CD14-positive monocyte (primary cell): ENCODE results near the gene CWC22. TPM values are rescaled to one million over a fixed set of nuclear protein-coding genes. Genes with fewer than 3 reads are reported as not detected.

Source experiments
- DNase-seq, 3 donors: peaks; one replicate each; pipeline ENCODE4 v3.0.0-alpha.2; 2011 to 2022
- H2AFZ ChIP-seq: 2 replicates; pipeline ENCODE4 v1.6.0; 2012; ENCODE audit warnings: mild to moderate bottlenecking, low read depth, low read length, inconsistent platforms; ENCODE audit not compliant: insufficient read depth, poor library complexity, severe bottlenecking
- H3K27ac ChIP-seq, 2 donors: 1 replicate in 1 of 2; 2 replicates in 1 of 2; pipeline ENCODE4 v1.5.1; 2012 to 2013; ENCODE audit warnings: low read length in 2 of 2, control low read depth in 1 of 2, inconsistent platforms in 1 of 2, low read depth in 1 of 2, mild to moderate bottlenecking in 1 of 2
- H3K27me3 ChIP-seq, 2 donors: one replicate each; pipeline versions ENCODE4 v1.6.0 to v1.6.1; 2011 to 2013; ENCODE audit warnings: low read length in 2 of 2; ENCODE audit not compliant: control insufficient read depth in 2 of 2, insufficient read depth in 2 of 2
- H3K36me3 ChIP-seq, 2 donors: replicated peaks in 1 of 2; 1 replicate in 1 of 2; 2 replicates in 1 of 2; pipeline versions ENCODE4 v1.5.1 to v1.6.1; 2012 to 2013; ENCODE audit warnings: low read length in 2 of 2, control low read depth in 1 of 2, inconsistent platforms in 1 of 2, mild to moderate bottlenecking in 1 of 2; ENCODE audit not compliant: insufficient read depth in 2 of 2, control insufficient read depth in 1 of 2
- H3K4me1 ChIP-seq, 2 donors: 1 replicate in 1 of 2; 2 replicates in 1 of 2; pipeline versions ENCODE4 v1.5.1 to v1.6.1; 2012 to 2013; ENCODE audit warnings: low read length in 2 of 2, control low read depth in 1 of 2, inconsistent platforms in 1 of 2, mild to moderate bottlenecking in 1 of 2, moderate library complexity in 1 of 2; ENCODE audit not compliant: insufficient read depth in 2 of 2, control insufficient read depth in 1 of 2
- H3K4me2 ChIP-seq: replicated peaks from 2 replicates; pipeline ENCODE3; 2012; ENCODE audit warnings: low read length, moderate library complexity, mild to moderate bottlenecking; ENCODE audit not compliant: poor library complexity, severe bottlenecking; ENCODE audit errors: extremely low read depth
- H3K4me3 ChIP-seq, 3 experiments: fragments of 200-600 bp in 1 of 3; sonication (generic) in 1 of 3; replicated peaks in 1 of 3; 1 replicate in 2 of 3; 2 replicates in 1 of 3; pipeline ENCODE4 v1.5.1; 2011 to 2013; ENCODE audit warnings: low read length in 3 of 3, mild to moderate bottlenecking in 3 of 3, control low read depth in 2 of 3, low read depth in 2 of 3, inconsistent platforms in 1 of 3, moderate library complexity in 1 of 3
- H3K79me2 ChIP-seq: 2 replicates; pipeline ENCODE4 v1.6.0; 2012; ENCODE audit warnings: mild to moderate bottlenecking, control low read depth, inconsistent platforms, low read length, moderate library complexity; ENCODE audit not compliant: insufficient read depth
- H3K9ac ChIP-seq: 2 replicates; pipeline ENCODE4 v1.6.0; 2017; ENCODE audit warnings: low read length, mild to moderate bottlenecking; ENCODE audit not compliant: insufficient read depth, poor library complexity, severe bottlenecking
- H3K9me3 ChIP-seq, 2 donors: replicated peaks in 1 of 2; 1 replicate in 1 of 2; 2 replicates in 1 of 2; pipeline versions ENCODE4 v1.5.1 to v1.6.1; 2012 to 2013; ENCODE audit warnings: low read length in 2 of 2, control low read depth in 1 of 2; ENCODE audit not compliant: control insufficient read depth in 1 of 2, insufficient read depth in 1 of 2
- H4K20me1 ChIP-seq: 2 replicates; pipeline ENCODE4 v1.6.0; 2012; ENCODE audit warnings: mild to moderate bottlenecking, low read length, control low read depth, moderate library complexity; ENCODE audit not compliant: insufficient read depth
- H3K27ac Mint-ChIP-seq, 7 donors: one replicate each; pipeline ENCODE4 v1.8.0; 2020; ENCODE audit warnings: mild to moderate bottlenecking in 7 of 7, mixed read lengths in 7 of 7, moderate library complexity in 6 of 7, inconsistent platforms in 2 of 7
- H3K27me3 Mint-ChIP-seq, 3 donors: one replicate each; pipeline ENCODE4 v1.8.0; 2021 to 2022; ENCODE audit warnings: low read depth in 3 of 3, mild to moderate bottlenecking in 3 of 3, mixed read lengths in 3 of 3, moderate library complexity in 3 of 3, inconsistent platforms in 1 of 3
- H3K36me3 Mint-ChIP-seq, 2 donors: one replicate each; pipeline ENCODE4 v1.8.0; 2020; ENCODE audit warnings: mixed read lengths in 2 of 2, inconsistent platforms in 1 of 2, mild to moderate bottlenecking in 1 of 2
- H3K4me1 Mint-ChIP-seq: one replicate; pipeline ENCODE4 v1.8.0; 2020; ENCODE audit warnings: mild to moderate bottlenecking, mixed read lengths
- H3K4me3 Mint-ChIP-seq, 2 donors: one replicate each; pipeline ENCODE4 v1.8.0; 2020; ENCODE audit warnings: mild to moderate bottlenecking in 2 of 2, mixed read lengths in 2 of 2, moderate library complexity in 1 of 2
- H3K9me3 Mint-ChIP-seq, 7 donors: one replicate each; pipeline ENCODE4 v1.8.0; 2020 to 2022; ENCODE audit warnings: mixed read lengths in 7 of 7, mild to moderate bottlenecking in 6 of 7, moderate library complexity in 6 of 7, inconsistent platforms in 2 of 7
- CTCF ChIP-seq: fragments of 200-600 bp; IDR thresholded peaks from one replicate; pipeline ENCODE4 v1.8.0; 2022; ENCODE audit warnings: antibody characterized with exemption, mild to moderate bottlenecking
- WGBS: methylation state at CpG from one replicate; pipeline ENCODE4 v1.1.5; 2013; ENCODE audit warnings: missing lambda C conversion rate; ENCODE audit not compliant: insufficient coverage; 5-methylcytosine and 5-hydroxymethylcytosine counted together
- intact Hi-C, 2 donors: fragments of 100-400 bp; cut with micrococcal nuclease; formaldehyde crosslinking; loops; one replicate each; pipeline versions ENCODE4 v1.15.0 to v1.15.1; 2023
- polyA plus RNA-seq, 3 donors: library from polyadenylated mRNA; depleted of rRNA in 1 of 3; unstranded in 2 of 3; stranded (reverse) in 1 of 3; fragments of 300-500 nt in 2 of 3; fragments of >200 nt in 1 of 3; fragmentation: Illumina TruSeq in 2 of 3; gene quantifications; 1 replicate in 2 of 3; 2 replicates in 1 of 3; pipeline ENCODE4 v1.2.3, GENCODE V29; 2012 to 2021
- small RNA-seq: library from RNA; depleted of rRNA; stranded (forward); fragments of <200 nt; gene quantifications from one replicate; pipeline ENCODE3, GENCODE V24; 2012; ENCODE audit warnings: low read depth; ENCODE audit not compliant: insufficient read length

The CWC22 gene
- polyA plus RNA-seq, 3 donors = 4.4 to 14.9 (median 9.5) TPM

DNA sequence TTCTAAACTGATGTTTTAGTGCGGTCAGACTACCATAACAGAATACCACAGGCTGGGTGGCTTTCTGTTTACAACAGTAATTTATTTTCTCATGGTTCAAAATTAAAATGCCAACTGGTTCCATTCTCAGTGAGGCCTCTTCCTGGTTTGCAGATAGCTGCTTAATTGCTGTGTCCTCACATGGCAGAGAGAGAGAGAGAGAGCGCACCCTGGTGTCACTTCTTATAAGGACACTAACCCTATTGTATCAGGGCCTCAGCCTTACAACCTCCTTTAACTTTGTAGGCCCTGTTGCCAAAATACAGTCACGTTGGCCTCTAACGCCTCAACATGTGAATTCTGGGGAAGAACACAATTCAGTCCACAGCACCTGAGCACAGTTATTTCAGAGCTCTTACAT, 108.2 kb downstream of the CWC22 start:
- H3K27ac Mint-ChIP-seq = no peak overlapping the region
- Histone ChIP-seq H3K79me2 (no peaks in the 10 kb centered on the region), H3K27ac (no peak overlapping the region), H2AFZ (no peak overlapping the region), H4K20me1 (no peaks in the 10 kb centered on the region), H3K4me3 (no peak overlapping the region), H3K4me1 (no peaks in the 10 kb centered on the region), H3K9ac (no peak overlapping the region), H3K4me2 (no peak overlapping the region), H3K9me3 (peaks cover 3 to 5% of the 10 kb centered on the region in 2 donors), H3K27me3 (no peaks in the 10 kb centered on the region), H3K36me3 (no peaks in the 10 kb centered on the region)
- intact Hi-C loops = no loop called here
- peaks cover 0 to 8% (median 3%) of the 10 kb centered on the region in 7 donors for H3K9me3 Mint-ChIP-seq
- H3K27me3 Mint-ChIP-seq = no peaks in the 10 kb centered on the region
- no peak for DNase-seq
- no peak overlapping the region for H3K4me3 Mint-ChIP-seq
- H3K4me1 Mint-ChIP-seq = no peaks in the 10 kb centered on the region
- WGBS = 77% methylated on average over 2 of the region's 4 CpGs
- no peaks in the 10 kb centered on the region for H3K36me3 Mint-ChIP-seq
- TF ChIP-seq CTCF = no peak

Small RNAs within 50 kb of the gene (small RNA-seq; reads per million reads assigned to genes)
- gene RF00416 = not detected

Other genes starting within 250 kb of the CWC22 start
- gene ZNF385B, start 145.7 kb downstream of the CWC22 start, polyA plus RNA-seq = not detected